Tibial artery (tissue), 4 donors: Measurements from ENCODE around the gene CANX.
A peak's percentile ranks its signal among the peaks of the same experiment; 100 is the strongest.

ENCODE experiments used
- DNase-seq, 2 donors: peaks; one replicate each; pipeline ENCODE4 v3.0.0-alpha.2; 2019
- H3K27ac ChIP-seq, 2 donors: fragments of 200-600 bp; sonication (generic) in 1 of 2; 1 replicate in 1 of 2; 2 replicates in 1 of 2; pipeline ENCODE4 v1.5.1; 2018 to 2019; ENCODE audit warnings: mild to moderate bottlenecking in 1 of 2
- H3K27me3 ChIP-seq, 2 donors: fragments of 200-600 bp; sonication (generic) in 1 of 2; one replicate each; pipeline versions ENCODE4 v1.5.1 to v1.6.0; 2016 to 2019
- H3K36me3 ChIP-seq, 3 donors: fragments of 200-600 bp; sonication (generic) in 2 of 3; one replicate each; pipeline ENCODE4 v1.5.1; 2016 to 2019; ENCODE audit warnings: mild to moderate bottlenecking in 2 of 3
- H3K4me1 ChIP-seq, 4 donors: fragments of 200-600 bp; sonication (generic) in 2 of 4; 1 replicate in 3 of 4; 2 replicates in 1 of 4; pipeline ENCODE4 v1.5.1; 2016 to 2019
- H3K4me3 ChIP-seq, 2 donors: fragments of 200-600 bp; sonication (generic) in 1 of 2; 1 replicate in 1 of 2; 2 replicates in 1 of 2; pipeline ENCODE4 v1.5.1; 2018 to 2019; ENCODE audit warnings: mild to moderate bottlenecking in 2 of 2
- H3K9me3 ChIP-seq, 3 donors: fragments of 200-600 bp; sonication (generic) in 1 of 3; one replicate each; pipeline ENCODE4 v1.5.1; 2016 to 2019
- CTCF ChIP-seq, 2 experiments: fragments of 200-600 bp in 1 of 2; fragments of 450-650 bp in 1 of 2; IDR thresholded peaks; one replicate each; pipeline ENCODE4 v1.5.1; 2017 to 2019; ENCODE audit warnings: antibody characterized with exemption in 2 of 2, mild to moderate bottlenecking in 1 of 2, moderate library complexity in 1 of 2
- intact Hi-C: fragments of 100-400 bp; cut with DNase I; formaldehyde crosslinking; loops from one replicate; pipeline ENCODE4 v1.15.0; 2023; ENCODE audit warnings: low total_unique reads

CANX gene

GRCh38 chr5:179731791-179732411, 33.1 kb downstream of the CANX start:
- intact Hi-C loops = loop anchor here (1.0 kb wide), 1 partner anchor 32 kb away; no protein-coding TSS in a partner anchor

GRCh38 chr5:179732412-179732917, 33.7 kb downstream of the CANX start, which contains the start of gene MAML1:
MAML1 (plus strand) TSS chr5:179732822; CDS start chr5:179733113, 291 bp downstream.
- peaks cover 21 to 25% (median 24%) of the 10 kb centered on the region in 3 donors for H3K36me3 ChIP-seq
- no peaks in the 10 kb centered on the region for H3K27me3 ChIP-seq
- peak within 1 kb of the TSS; percentile 79 to 98 for H3K27ac ChIP-seq
- intact Hi-C loops = no loop called here
- DNase-seq = peak; percentile 100
- peaks cover 0 to 49% (median 35%) of the 10 kb centered on the region in 4 donors for H3K4me1 ChIP-seq
- no peaks in the 10 kb centered on the region for H3K9me3 ChIP-seq
- TF ChIP-seq CTCF (IDR thresholded peaks at IDR 0.05) = no peak
- H3K4me3 ChIP-seq = peak within 1 kb of the TSS; percentile 82 to 88

More at GRCh38 chr5:179731791-179732411, 33.1 kb downstream of the CANX start:
- no peaks in the 10 kb centered on the region for H3K27me3 ChIP-seq
- peaks cover 0 to 43% (median 35%) of the 10 kb centered on the region in 4 donors for H3K4me1 ChIP-seq
- peak overlapping the region; percentile 82 to 88 for H3K4me3 ChIP-seq
- peak overlapping the region; percentile 79 to 98 for H3K27ac ChIP-seq
- H3K36me3 ChIP-seq = peaks cover 27 to 30% (median 29%) of the 10 kb centered on the region in 3 donors
- DNase-seq = peak; percentile 35 to 68
- no peak for TF ChIP-seq CTCF (IDR thresholded peaks at IDR 0.05)
- H3K9me3 ChIP-seq = no peaks in the 10 kb centered on the region

DNA sequence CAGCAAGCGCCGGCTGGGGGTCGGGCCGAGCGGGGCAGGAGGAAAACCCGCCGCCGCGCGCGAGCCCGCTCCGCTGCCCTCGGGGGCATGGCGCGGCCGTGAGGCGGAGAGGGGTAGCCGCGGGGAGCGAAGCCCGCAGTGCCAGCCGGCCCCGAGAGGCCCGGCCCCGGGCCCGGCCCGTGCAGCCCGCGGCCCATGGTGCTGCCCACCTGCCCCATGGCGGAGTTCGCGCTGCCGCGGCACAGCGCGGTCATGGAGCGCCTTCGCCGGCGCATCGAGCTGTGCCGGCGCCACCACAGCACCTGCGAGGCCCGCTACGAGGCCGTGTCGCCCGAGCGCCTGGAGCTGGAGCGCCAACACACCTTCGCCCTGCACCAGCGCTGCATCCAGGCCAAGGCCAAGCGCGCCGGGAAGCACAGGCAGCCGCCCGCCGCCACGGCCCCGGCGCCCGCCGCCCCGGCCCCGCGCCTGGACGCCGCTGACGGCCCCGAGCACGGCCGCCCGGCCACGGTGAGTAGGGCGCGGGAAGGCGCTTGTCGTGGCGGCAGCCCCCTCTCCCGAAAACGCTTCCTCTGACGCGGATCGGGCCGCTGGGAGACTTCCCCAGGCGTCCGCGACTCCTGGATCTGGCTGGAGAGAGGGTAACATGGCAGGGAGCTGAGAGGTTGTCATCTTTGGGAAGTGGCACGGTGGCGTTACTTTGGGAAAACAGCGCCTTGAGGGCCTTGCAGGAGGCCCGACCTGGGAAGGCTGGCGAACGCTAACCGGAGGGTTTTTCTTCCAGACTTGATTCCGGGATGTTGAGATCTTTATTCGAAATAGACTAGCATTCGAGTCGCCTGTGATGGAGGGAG, 34.4 kb downstream of the CANX start:
- Histone ChIP-seq H3K4me1 (peaks cover 0 to 56% (median 35%) of the 10 kb centered on the region in 4 donors), H3K9me3 (no peaks in the 10 kb centered on the region), H3K27me3 (no peaks in the 10 kb centered on the region), H3K27ac (peak overlapping the region; percentile 79 to 98), H3K36me3 (peaks cover 14 to 19% (median 17%) of the 10 kb centered on the region in 3 donors), H3K4me3 (peak overlapping the region; percentile 82 to 88)
- no peak for TF ChIP-seq CTCF (IDR thresholded peaks at IDR 0.05)
- peak; percentile 35 to 74 for DNase-seq
- intact Hi-C loops = no loop called here

GRCh38 chr5:179733772-179734126, 35.0 kb downstream of the CANX start:
- Histone ChIP-seq H3K36me3 (peaks cover 10 to 13% (median 11%) of the 10 kb centered on the region in 3 donors), H3K9me3 (no peaks in the 10 kb centered on the region), H3K27me3 (no peaks in the 10 kb centered on the region), H3K27ac (peak overlapping the region; percentile 79 to 98), H3K4me3 (peak overlapping the region; percentile 82 to 88), H3K4me1 (peaks cover 0 to 62% (median 38%) of the 10 kb centered on the region in 4 donors)
- no peak for DNase-seq
- intact Hi-C loops = no loop called here
- TF ChIP-seq CTCF (IDR thresholded peaks at IDR 0.05) = no peak

GRCh38 chr5:179734536-179735164, 35.9 kb downstream of the CANX start:
- intact Hi-C loops = no loop called here
- no peak for DNase-seq
- Histone ChIP-seq H3K4me3 (peak overlapping the region; percentile 82 to 88), H3K4me1 (peaks cover 0 to 64% (median 41%) of the 10 kb centered on the region in 4 donors), H3K27me3 (no peaks in the 10 kb centered on the region), H3K9me3 (no peaks in the 10 kb centered on the region), H3K27ac (peak overlapping the region; percentile 79 to 98), H3K36me3 (peaks cover 2 to 5% (median 3%) of the 10 kb centered on the region in 3 donors)
- TF ChIP-seq CTCF (IDR thresholded peaks at IDR 0.05) = no peak
